GM18519 (cell line): ENCODE data around the gene HUNK.
"Not testable (repeated sequence)": the region's sequence is repeated elsewhere in the genome, so short reads cannot be mapped to it uniquely, and the experiment has no call there.

ENCODE experiments used
- ATAC-seq: cut with Tn5 transposase; IDR thresholded peaks from one replicate; pipeline ENCODE4 v1.9.1; 2021; ENCODE audit warnings: mild to moderate bottlenecking, moderate library complexity; ENCODE audit not compliant: unreplicated experiment, low FRiP score

HUNK gene

GRCh38 chr21:31872452-31873274 lies at the start of gene HUNK:
HUNK (plus strand) TSS chr21:31873020; CDS start chr21:31873675, 655 bp downstream.
- no peak for ATAC-seq

- no peak for ATAC-seq
Observed at GRCh38 chr21:31829736-31830472, 42.9 kb upstream of the HUNK start.

GRCh38 chr21:31830701-31831100 lies 42.1 kb upstream of the HUNK start:
- no peak for ATAC-seq

- ATAC-seq = no peak
Observed at GRCh38 chr21:31837041-31837440, 35.8 kb upstream of the HUNK start.

GRCh38 chr21:31837618-31838390 lies 35.0 kb upstream of the HUNK start:
- no peak for ATAC-seq

GRCh38 chr21:31838586-31839355 lies 34.0 kb upstream of the HUNK start:
- no peak for ATAC-seq

- ATAC-seq = no peak
Observed at GRCh38 chr21:31844206-31844605, 28.6 kb upstream of the HUNK start.

GRCh38 chr21:31845151-31845729 lies 27.6 kb upstream of the HUNK start:
- ATAC-seq = no peak

- no peak for ATAC-seq
Observed at GRCh38 chr21:31846690-31847089, 26.1 kb upstream of the HUNK start.

- ATAC-seq = no peak
Observed at GRCh38 chr21:31847761-31848160, 25.1 kb upstream of the HUNK start.

- ATAC-seq = no peak
Observed at GRCh38 chr21:31848326-31848985, 24.4 kb upstream of the HUNK start.

- ATAC-seq = no peak
Observed at GRCh38 chr21:31850886-31851285, 21.9 kb upstream of the HUNK start.

GRCh38 chr21:31855180-31855579 lies 17.6 kb upstream of the HUNK start:
- ATAC-seq = no peak

GRCh38 chr21:31857096-31857495 lies 15.7 kb upstream of the HUNK start:
- ATAC-seq = no peak

GRCh38 chr21:31857631-31858030 lies 15.2 kb upstream of the HUNK start:
- not testable (repeated sequence) for ATAC-seq

GRCh38 chr21:31860851-31861250 lies 12.0 kb upstream of the HUNK start:
- ATAC-seq = no peak

- no peak for ATAC-seq
Observed at GRCh38 chr21:31862078-31862477, 10.7 kb upstream of the HUNK start.

- ATAC-seq = no peak
Observed at GRCh38 chr21:31865429-31865970, 7.3 kb upstream of the HUNK start.

- ATAC-seq = no peak
Observed at GRCh38 chr21:31866077-31866511, 6.7 kb upstream of the HUNK start.
